Stomach (tissue), 9 donors: Measurements from ENCODE around the gene CLDN3. TPM values are rescaled to one million over a fixed set of nuclear protein-coding genes. Genes with fewer than 3 reads are reported as not detected.
"Not testable (repeated sequence)": the region's sequence is repeated elsewhere in the genome, so short reads cannot be mapped to it uniquely, and the experiment has no call there.

Experiments
- DNase-seq, 2 donors: peaks; one replicate each; pipeline versions ENCODE4 v3.0.0 to v3.0.0-alpha.2; 2013 to 2019
- H3K27ac ChIP-seq, 5 donors: fragments of 200-600 bp in 4 of 5; sonication (generic) in 4 of 5; one replicate each; pipeline ENCODE4 v1.5.1; 2013 to 2019; ENCODE audit warnings: mild to moderate bottlenecking in 1 of 5, moderate library complexity in 1 of 5
- H3K27me3 ChIP-seq, 3 donors: fragments of 200-600 bp; sonication (generic); one replicate each; pipeline ENCODE4 v1.5.1; 2017 to 2019; ENCODE audit warnings: mixed run types in 1 of 3
- H3K36me3 ChIP-seq, 4 donors: fragments of 200-600 bp; sonication (generic); 1 replicate in 3 of 4; 2 replicates in 1 of 4; pipeline ENCODE4 v1.5.1; 2016 to 2019
- H3K4me1 ChIP-seq, 4 donors: fragments of 200-600 bp; sonication (generic); one replicate each; pipeline ENCODE4 v1.5.1; 2016 to 2019
- H3K4me3 ChIP-seq, 4 donors: fragments of 200-600 bp; sonication (generic) in 3 of 4; one replicate each; pipeline ENCODE4 v1.5.1; 2016 to 2019; ENCODE audit warnings: mild to moderate bottlenecking in 1 of 4
- H3K9me3 ChIP-seq, 4 donors: fragments of 200-600 bp; sonication (generic); one replicate each; pipeline ENCODE4 v1.5.1; 2016 to 2019
- EP300 ChIP-seq: sonication (generic); formaldehyde crosslinking; IDR thresholded peaks from one replicate; pipeline ENCODE4 v1.6.1; 2017; ENCODE audit warnings: antibody characterized with exemption
- POLR2A ChIP-seq, 4 donors: fragments of 450-650 bp; IDR thresholded peaks; one replicate each; pipeline ENCODE4 v1.6.1; 2016; ENCODE audit warnings: antibody characterized with exemption in 4 of 4, control low read depth in 2 of 4, mild to moderate bottlenecking in 1 of 4, moderate library complexity in 1 of 4
- POLR2AphosphoS5 ChIP-seq, 3 donors: sonication (generic); formaldehyde crosslinking; IDR thresholded peaks; one replicate each; pipeline ENCODE4 v1.6.1; 2016; ENCODE audit warnings: antibody characterized with exemption in 3 of 3
- WGBS, 5 donors: extraction: QIAGEN DNeasy Blood & Tissue Kit in 3 of 5; methylation state at CpG; one replicate each; pipeline versions ENCODE4 v1.1.5 to v1.1.7; 2013 to 2018; 5-methylcytosine and 5-hydroxymethylcytosine counted together
- intact Hi-C: fragments of 100-400 bp; cut with DNase I; formaldehyde crosslinking; loops from one replicate; pipeline ENCODE4 v1.15.1; 2023; ENCODE audit warnings: low total_unique reads
- polyA plus RNA-seq, 3 donors: library from polyadenylated mRNA; stranded (reverse); fragments of 200-250 nt; gene quantifications; one replicate each; pipeline ENCODE4 v1.2.3, GENCODE V29; 2013
- total RNA-seq, 5 donors: library from RNA; depleted of rRNA; stranded (reverse); fragments of >200 nt; gene quantifications; one replicate each; pipeline versions ENCODE4 v1.1.0 to v1.2.3, GENCODE V29; 2014 to 2016
- TF ChIP-seq, protein P1 (sequence below), 7 experiments: fragments of 450-650 bp in 4 of 7; fragments of 200-600 bp in 3 of 7; sonication (generic) in 3 of 7; IDR thresholded peaks; one replicate each; pipeline ENCODE4 v1.5.1; 2016 to 2019; ENCODE audit warnings: antibody characterized with exemption in 7 of 7, control low read depth in 2 of 7, mild to moderate bottlenecking in 1 of 7
- donor health status: healthy with polysubstance abuse.
- donor health status: Bipolar disorder and iron deficiency.
- donor health status: healthy.

The CLDN3 gene
- total and polyA plus RNA-seq, 8 donors: 0.45 to 1,550 (median 1.6) TPM; not detected in 2

DNA sequence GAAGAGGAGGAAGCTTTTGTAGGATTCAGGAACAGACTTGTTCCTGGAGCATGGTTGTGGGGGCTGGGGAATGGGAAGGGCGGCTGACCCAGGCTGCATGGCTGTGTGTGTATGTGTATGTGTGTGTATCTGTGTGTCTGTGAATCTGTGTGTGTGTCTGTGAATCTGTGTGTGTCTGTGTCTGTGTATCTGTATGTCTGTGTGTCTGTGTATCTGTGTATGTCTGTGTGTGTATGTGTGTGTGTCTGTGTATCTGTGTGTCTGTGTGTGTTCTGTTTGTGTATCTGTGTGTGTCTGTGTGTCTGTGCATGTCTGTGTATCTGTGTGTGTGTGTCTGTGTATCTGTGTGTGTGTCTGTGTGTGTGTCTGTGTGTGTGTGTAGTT lies 44.0 kb downstream of the CLDN3 start:
- Histone ChIP-seq H3K36me3 (no peaks in the 10 kb centered on the region), H3K27ac (no peak overlapping the region), H3K4me3 (no peak overlapping the region), H3K4me1 (peaks cover 8 to 15% (median 10%) of the 10 kb centered on the region in 4 donors), H3K9me3 (no peaks in the 10 kb centered on the region), H3K27me3 (peaks cover 0 to 15% (median 0%) of the 10 kb centered on the region in 3 donors)
- DNase-seq: no peak
- TF ChIP-seq, protein P1, sequence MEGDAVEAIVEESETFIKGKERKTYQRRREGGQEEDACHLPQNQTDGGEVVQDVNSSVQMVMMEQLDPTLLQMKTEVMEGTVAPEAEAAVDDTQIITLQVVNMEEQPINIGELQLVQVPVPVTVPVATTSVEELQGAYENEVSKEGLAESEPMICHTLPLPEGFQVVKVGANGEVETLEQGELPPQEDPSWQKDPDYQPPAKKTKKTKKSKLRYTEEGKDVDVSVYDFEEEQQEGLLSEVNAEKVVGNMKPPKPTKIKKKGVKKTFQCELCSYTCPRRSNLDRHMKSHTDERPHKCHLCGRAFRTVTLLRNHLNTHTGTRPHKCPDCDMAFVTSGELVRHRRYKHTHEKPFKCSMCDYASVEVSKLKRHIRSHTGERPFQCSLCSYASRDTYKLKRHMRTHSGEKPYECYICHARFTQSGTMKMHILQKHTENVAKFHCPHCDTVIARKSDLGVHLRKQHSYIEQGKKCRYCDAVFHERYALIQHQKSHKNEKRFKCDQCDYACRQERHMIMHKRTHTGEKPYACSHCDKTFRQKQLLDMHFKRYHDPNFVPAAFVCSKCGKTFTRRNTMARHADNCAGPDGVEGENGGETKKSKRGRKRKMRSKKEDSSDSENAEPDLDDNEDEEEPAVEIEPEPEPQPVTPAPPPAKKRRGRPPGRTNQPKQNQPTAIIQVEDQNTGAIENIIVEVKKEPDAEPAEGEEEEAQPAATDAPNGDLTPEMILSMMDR (IDR thresholded peaks at IDR 0.05): peak in 2 of 7 experiments; percentile 2 to 43
- TF ChIP-seq POLR2A (IDR thresholded peaks at IDR 0.05): no peak
- TF ChIP-seq POLR2AphosphoS5 (IDR thresholded peaks at IDR 0.05): no peak
- TF ChIP-seq EP300: no peak
- WGBS, 5 donors: 50 to 79% (median 64%) methylated on average over 1 of the region's 1 CpG
- intact Hi-C loops: no loop called here

DNA sequence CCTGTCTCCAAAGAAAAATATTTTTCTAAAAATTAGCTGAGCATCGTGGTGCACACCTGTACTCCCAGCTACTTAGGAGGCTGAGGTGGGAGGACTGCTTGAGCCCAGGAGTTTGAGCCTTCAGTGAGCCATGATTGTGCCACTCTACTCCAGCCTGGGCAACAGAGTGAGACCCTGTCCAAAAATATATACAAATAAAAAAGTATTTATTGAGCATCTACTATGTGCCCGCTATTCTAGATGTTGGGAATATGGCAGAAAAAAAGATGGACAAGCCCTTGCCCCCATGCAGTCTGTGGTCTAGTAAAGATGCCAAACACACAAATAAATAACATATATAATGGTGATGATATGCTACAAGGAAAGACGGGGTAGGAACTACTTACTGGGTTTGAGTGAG lies 46.3 kb downstream of the CLDN3 start:
- TF ChIP-seq EP300 (no peak), POLR2AphosphoS5 (IDR thresholded peaks at IDR 0.05) (no peak), POLR2A (IDR thresholded peaks at IDR 0.05) (no peak)
- TF ChIP-seq, protein P1 (IDR thresholded peaks at IDR 0.05): no peak
- no peak overlapping the region for H3K4me3 ChIP-seq
- peaks cover 0 to 19% (median 4%) of the 10 kb centered on the region in 3 donors for H3K27me3 ChIP-seq
- H3K36me3 ChIP-seq: no peaks in the 10 kb centered on the region
- intact Hi-C loops: loop anchor here (5.0 kb wide), 1 partner anchor 117 kb away; no protein-coding TSS in a partner anchor
- WGBS, 5 donors: 79 to 96% (median 90%) methylated on average over 3 of the region's 3 CpGs
- DNase-seq: no peak
- H3K9me3 ChIP-seq: no peaks in the 10 kb centered on the region
- H3K4me1 ChIP-seq: peaks cover 15 to 31% (median 22%) of the 10 kb centered on the region in 4 donors
- no peak overlapping the region for H3K27ac ChIP-seq

DNA sequence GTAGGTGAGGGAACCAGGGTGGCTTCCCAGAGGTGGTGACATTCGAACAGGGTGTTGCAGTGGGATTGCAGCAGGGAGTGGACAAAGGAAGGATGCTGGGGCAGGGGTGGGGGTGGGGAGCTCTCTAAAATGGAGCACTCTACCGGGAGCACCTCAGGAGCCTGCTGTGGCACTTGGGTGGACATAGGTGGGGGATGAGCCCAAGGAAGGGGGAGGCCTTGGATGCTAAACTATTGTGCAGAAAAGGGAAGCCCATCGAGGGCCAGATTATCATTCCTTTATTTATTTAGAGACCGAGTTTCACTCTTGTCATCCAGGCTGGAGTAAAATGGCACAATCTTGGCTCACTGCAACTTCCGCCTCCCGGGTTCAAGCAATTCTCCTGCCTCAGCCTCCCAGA lies 47.3 kb downstream of the CLDN3 start:
- Histone ChIP-seq H3K4me3 (no peak overlapping the region), H3K9me3 (no peaks in the 10 kb centered on the region), H3K4me1 (peaks cover 25 to 41% (median 31%) of the 10 kb centered on the region in 4 donors), H3K27me3 (peaks cover 0 to 23% (median 6%) of the 10 kb centered on the region in 3 donors), H3K36me3 (no peaks in the 10 kb centered on the region), H3K27ac (no peak overlapping the region)
- WGBS, 5 donors: 55 to 84% (median 72%) methylated on average over 6 of the region's 6 CpGs
- intact Hi-C loops: loop anchor here (5.0 kb wide), 1 partner anchor 115 kb away; no protein-coding TSS in a partner anchor
- no peak for DNase-seq
- TF ChIP-seq, protein P1 (IDR thresholded peaks at IDR 0.05): no peak
- TF ChIP-seq POLR2AphosphoS5 (IDR thresholded peaks at IDR 0.05): no peak
- TF ChIP-seq POLR2A (IDR thresholded peaks at IDR 0.05): no peak
- TF ChIP-seq EP300: no peak

DNA sequence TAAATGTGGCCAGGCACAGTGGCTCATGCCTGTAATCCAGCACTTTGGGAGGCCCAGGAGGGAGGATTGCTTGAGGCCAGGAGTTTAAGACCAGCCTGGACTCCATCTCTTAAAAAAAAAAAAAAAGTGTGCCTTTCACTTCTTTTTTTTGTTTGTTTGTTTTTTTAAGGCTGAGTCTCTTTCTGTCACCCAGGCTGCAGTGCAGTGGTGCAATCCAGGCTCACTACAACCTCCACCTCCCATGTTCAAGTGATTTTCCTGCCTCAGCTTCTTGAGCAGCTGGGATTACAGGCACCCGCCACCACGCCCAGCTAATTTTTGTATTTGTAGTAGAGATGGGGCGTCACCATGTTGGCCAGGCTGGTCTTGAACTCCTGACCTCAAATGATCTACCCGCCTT lies 47.9 kb downstream of the CLDN3 start:
- WGBS, 5 donors: 30 to 60% (median 47%) methylated on average over 4 of the region's 4 CpGs
- H3K9me3 ChIP-seq, H3K27ac ChIP-seq, DNase-seq, H3K36me3 ChIP-seq, H3K4me3 ChIP-seq: not testable (repeated sequence)
- intact Hi-C loops: loop anchor here (5.0 kb wide), 1 partner anchor 115 kb away; no protein-coding TSS in a partner anchor
- peaks cover 31 to 47% (median 37%) of the 10 kb centered on the region in 4 donors for H3K4me1 ChIP-seq
- H3K27me3 ChIP-seq: peaks cover 0 to 17% (median 6%) of the 10 kb centered on the region in 3 donors

DNA sequence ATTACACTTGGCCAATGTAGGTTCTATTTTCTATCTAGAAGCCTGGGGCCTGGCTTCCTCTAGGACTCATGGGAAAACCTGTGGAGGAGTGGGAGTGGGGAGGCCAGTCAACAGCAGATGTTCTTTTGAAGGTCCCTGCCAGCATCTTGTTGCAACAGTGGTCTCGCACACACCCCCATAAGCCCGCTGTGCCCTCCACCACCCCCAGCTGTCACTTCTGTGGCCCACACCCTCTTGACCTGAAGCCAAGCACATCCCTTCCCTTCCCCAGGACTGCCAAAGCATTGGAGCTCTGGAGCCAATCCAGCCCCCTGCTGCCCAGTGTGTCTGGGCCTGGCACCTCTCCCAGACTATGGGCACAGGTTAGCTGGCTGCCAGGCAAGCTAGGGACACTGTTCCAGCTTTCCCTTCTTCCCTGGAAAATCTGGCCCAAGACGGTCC lies 48.7 kb downstream of the CLDN3 start:
- Histone ChIP-seq H3K27ac (peak overlapping the region in 2 of 5 donors; percentile 16 to 49), H3K4me1 (peaks cover 36 to 55% (median 43%) of the 10 kb centered on the region in 4 donors), H3K9me3 (no peaks in the 10 kb centered on the region), H3K27me3 (peaks cover 0 to 9% (median 6%) of the 10 kb centered on the region in 3 donors), H3K4me3 (no peak overlapping the region), H3K36me3 (no peaks in the 10 kb centered on the region)
- TF ChIP-seq POLR2AphosphoS5 (IDR thresholded peaks at IDR 0.05) (no peak), POLR2A (IDR thresholded peaks at IDR 0.05) (no peak), EP300 (no peak)
- TF ChIP-seq, protein P1 (IDR thresholded peaks at IDR 0.05): no peak
- DNase-seq: peak; percentile 56 to 90
- intact Hi-C loops: loop anchor here (5.0 kb wide), 1 partner anchor 114 kb away; no protein-coding TSS in a partner anchor
- 30 to 43% (median 33%) methylated on average over 3 of the region's 3 CpGs for WGBS, 5 donors

DNA sequence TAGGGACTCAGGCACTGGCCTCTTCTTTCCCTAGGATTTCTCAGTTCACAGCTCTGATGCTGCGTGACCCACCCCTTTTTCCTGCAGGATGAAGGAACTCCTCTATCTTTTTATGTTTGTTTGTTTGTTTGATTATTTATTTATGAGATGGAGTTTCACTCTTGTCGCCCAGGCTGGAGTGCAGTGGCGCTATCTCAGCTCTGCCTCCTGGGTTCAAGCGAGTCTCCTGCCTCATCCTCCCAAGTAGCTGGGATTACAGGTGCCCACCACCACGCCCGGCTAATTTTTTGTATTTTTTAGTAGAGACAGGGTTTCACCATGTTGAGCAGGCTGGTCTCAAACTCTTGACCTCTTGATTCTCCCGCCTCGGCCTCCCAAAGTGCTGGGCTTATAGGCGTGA lies 49.6 kb downstream of the CLDN3 start:
- H3K4me3 ChIP-seq, H3K36me3 ChIP-seq, DNase-seq, H3K27me3 ChIP-seq, H3K9me3 ChIP-seq: not testable (repeated sequence)
- Histone ChIP-seq H3K27ac (peak overlapping the region in 1 of 5 donors; percentile 61), H3K4me1 (peaks cover 46 to 65% (median 53%) of the 10 kb centered on the region in 4 donors)
- intact Hi-C loops: loop anchor here (5.0 kb wide), 1 partner anchor 113 kb away; no protein-coding TSS in a partner anchor
- 92 to 95% (median 94%) methylated on average over 9 of the region's 9 CpGs for WGBS, 5 donors
